A673 (cell line): Measurements from ENCODE around the gene MINK1. TPM values are rescaled to one million over a fixed set of nuclear protein-coding genes. Genes with fewer than 3 reads are reported as not detected.

ENCODE experiments used
- Bru-seq: library from RNA; stranded (reverse); fragments of 400-500 nt; gene quantifications from one replicate; lab custom pipeline; 2021; lab: Mats Ljungman, UMichigan
- BruChase-seq, 2 experiments: library from RNA; stranded (reverse); fragments of 400-500 nt; gene quantifications; one replicate each; lab custom pipeline; 2021; lab: Mats Ljungman, UMichigan
- BruUV-seq: library from RNA; stranded (reverse); fragments of 400-500 nt; replicated peaks from 2 replicates; lab custom pipeline; 2021; lab: Mats Ljungman, UMichigan
- CTCF ChIA-PET: fragments of 300-600 bp; sonication (Branson Sonifier 250); formaldehyde crosslinking; loops from one replicate; lab custom pipeline; 2022; ENCODE audit warnings: antibody characterized with exemption; lab: Charles Lee
- POLR2A ChIA-PET: fragments of 300-600 bp; sonication (Branson Sonifier 250); formaldehyde crosslinking; loops from one replicate; lab custom pipeline; 2022; ENCODE audit warnings: antibody characterized with exemption; ENCODE audit not compliant: low non-redundant PET; lab: Charles Lee
- DNase-seq: peaks from one replicate; pipeline ENCODE4 v3.0.0-alpha.2; 2015; ENCODE audit warnings: low spot score
- H3K27ac ChIP-seq: fragments of 200-600 bp; sonication (generic); 2 replicates; pipeline ENCODE4 v1.5.1; 2016; ENCODE audit warnings: mixed run types, low read depth, mild to moderate bottlenecking, mixed read lengths, antibody characterized with exemption, low read length; ENCODE audit not compliant: poor library complexity, severe bottlenecking
- H3K27me3 ChIP-seq: fragments of 200-600 bp; sonication (generic); replicated peaks from 2 replicates; pipeline ENCODE4 v1.6.1; 2017; ENCODE audit warnings: mixed run types, low read depth, mild to moderate bottlenecking, mixed read lengths, antibody characterized with exemption, low read length; ENCODE audit not compliant: insufficient read depth, poor library complexity
- H3K36me3 ChIP-seq: fragments of 200-600 bp; sonication (generic); 2 replicates; pipeline ENCODE4 v1.6.1; 2016; ENCODE audit warnings: mixed run types, mild to moderate bottlenecking, mixed read lengths, antibody characterized with exemption, low read length; ENCODE audit not compliant: insufficient read depth, poor library complexity, severe bottlenecking
- H3K4me1 ChIP-seq: fragments of 200-600 bp; sonication (generic); 2 replicates; pipeline ENCODE4 v1.6.1; 2017; ENCODE audit warnings: mixed run types, mild to moderate bottlenecking, mixed read lengths, antibody characterized with exemption, low read length; ENCODE audit not compliant: insufficient read depth, poor library complexity, severe bottlenecking
- H3K4me3 ChIP-seq: fragments of 200-600 bp; sonication (generic); 2 replicates; pipeline ENCODE4 v1.5.1; 2016; ENCODE audit warnings: low read depth, mixed run types, mild to moderate bottlenecking, mixed read lengths, low read length; ENCODE audit not compliant: poor library complexity, severe bottlenecking
- H3K9me3 ChIP-seq: fragments of 200-600 bp; sonication (generic); 2 replicates; pipeline ENCODE4 v1.6.1; 2016; ENCODE audit warnings: mixed run types, low read depth, mild to moderate bottlenecking, mixed read lengths, antibody characterized with exemption, low read length; ENCODE audit not compliant: poor library complexity, severe bottlenecking
- EZH2 ChIP-seq: fragments of 200-600 bp; sonication (generic); IDR thresholded peaks from 2 replicates; pipeline ENCODE4 v1.6.1; 2017; ENCODE audit warnings: borderline replicate concordance, low read depth, mild to moderate bottlenecking, mixed read lengths, antibody characterized with exemption, low read length; ENCODE audit not compliant: poor library complexity, severe bottlenecking
- intact Hi-C: fragments of 100-400 bp; cut with micrococcal nuclease; formaldehyde crosslinking; loops from one replicate; pipeline ENCODE4 v1.10.0; 2022; ENCODE audit not compliant: unreplicated experiment
- long read RNA-seq: library from polyadenylated mRNA; stranded (forward); transcript quantifications from one replicate; pipeline ENCODE4 v2.0.0, GENCODE V29; 2022
- total RNA-seq: library from RNA; stranded (reverse); gene quantifications from 2 replicates; pipeline ENCODE4 v1.2.3, GENCODE V29; 2021
- TF ChIP-seq, protein P1 (sequence below): fragments of 300-800, 200-600 bp; sonication (generic); conservative IDR thresholded peaks from 2 replicates; pipeline ENCODE4 v1.5.1; 2017; ENCODE audit warnings: low read depth, mild to moderate bottlenecking, antibody characterized with exemption, low read length, moderate library complexity, mixed read lengths

MINK1 gene
- 67.7 and 72.1 TPM in 2 replicates for total RNA-seq
- Bru-seq, nascent RNA = percentile 63 among the genes with signal in this experiment
- percentile 73 among the genes with signal in this experiment for BruChase-seq, experiment 1, labeled RNA remaining after a 2-hour chase
- percentile 88 among the genes with signal in this experiment for BruChase-seq, experiment 2, labeled RNA remaining after a 6-hour chase
- long read RNA-seq, full-length matches to known transcripts = 9 of 90 reads
- long read RNA-seq, partial matches to known transcripts = 46 of 90 reads
- long read RNA-seq, other reads (novel, unspliced or antisense) = 35 of 90 reads

DNA sequence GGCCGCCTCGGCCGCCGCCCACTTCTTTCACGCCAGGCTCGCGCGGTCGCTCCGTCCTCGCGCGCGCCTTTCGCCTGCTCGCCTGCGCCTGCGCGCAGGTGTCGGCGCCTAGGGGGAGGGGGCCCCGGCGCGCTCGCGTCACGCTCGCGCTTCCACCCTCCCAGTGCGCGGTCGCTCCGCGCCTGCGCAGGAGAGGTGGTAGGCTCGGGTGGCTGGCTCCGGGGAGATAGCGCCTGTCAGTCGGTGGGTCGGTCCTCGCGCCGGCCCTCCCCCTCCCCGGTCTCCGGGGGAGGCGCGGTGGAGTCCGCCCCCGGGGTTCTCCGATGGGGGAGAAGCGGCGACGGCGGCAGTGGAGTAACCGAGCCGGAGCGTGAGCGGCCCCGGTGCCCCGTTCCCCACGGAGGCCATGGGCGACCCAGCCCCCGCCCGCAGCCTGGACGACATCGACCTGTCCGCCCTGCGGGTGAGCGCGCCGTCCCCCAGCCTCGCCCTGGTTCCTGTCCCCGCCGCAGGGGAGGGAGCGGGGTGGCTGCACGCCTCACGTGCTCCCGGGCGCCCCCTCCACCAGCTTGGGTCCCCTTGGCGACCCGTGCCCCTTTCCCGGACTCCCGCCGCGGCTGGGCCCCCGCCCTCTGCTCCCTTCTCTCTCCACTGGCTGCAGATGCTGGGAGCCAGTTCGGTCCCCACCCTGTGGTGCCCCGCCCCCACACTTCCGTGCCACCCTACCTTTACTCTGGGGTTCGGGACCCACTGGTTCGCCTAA is at the start of gene MINK1:
TSS of gene MINK1 (plus strand) at position 163 of the 763 bp plus-strand sequence. CDS start at position 407, 244 bp downstream.
- CTCF ChIA-PET = interaction anchor here (0.9 kb wide), 1 partner anchor 266 kb away, joined by 3 read pairs; no protein-coding TSS in a partner anchor
- intact Hi-C loops = no loop called here

GRCh38 chr17:4785311-4786105 is 47.6 kb upstream of the MINK1 start:
- CTCF ChIA-PET = no interaction called here
- Histone ChIP-seq H3K27ac (peak overlapping the region; percentile 86), H3K9me3 (no peaks in the 10 kb centered on the region), H3K36me3 (no peaks in the 10 kb centered on the region), H3K4me3 (peak overlapping the region; percentile 41), H3K27me3 (no peaks in the 10 kb centered on the region), H3K4me1 (peaks cover 36% of the 10 kb centered on the region)
- BruUV-seq = TSS peak; percentile 40
- POLR2A ChIA-PET = no interaction called here
- intact Hi-C loops = loop anchor here (2.0 kb wide), 1 partner anchor 103 kb away; no protein-coding TSS in a partner anchor
- no peak for DNase-seq
- no peak for TF ChIP-seq EZH2
- TF ChIP-seq, protein P1, sequence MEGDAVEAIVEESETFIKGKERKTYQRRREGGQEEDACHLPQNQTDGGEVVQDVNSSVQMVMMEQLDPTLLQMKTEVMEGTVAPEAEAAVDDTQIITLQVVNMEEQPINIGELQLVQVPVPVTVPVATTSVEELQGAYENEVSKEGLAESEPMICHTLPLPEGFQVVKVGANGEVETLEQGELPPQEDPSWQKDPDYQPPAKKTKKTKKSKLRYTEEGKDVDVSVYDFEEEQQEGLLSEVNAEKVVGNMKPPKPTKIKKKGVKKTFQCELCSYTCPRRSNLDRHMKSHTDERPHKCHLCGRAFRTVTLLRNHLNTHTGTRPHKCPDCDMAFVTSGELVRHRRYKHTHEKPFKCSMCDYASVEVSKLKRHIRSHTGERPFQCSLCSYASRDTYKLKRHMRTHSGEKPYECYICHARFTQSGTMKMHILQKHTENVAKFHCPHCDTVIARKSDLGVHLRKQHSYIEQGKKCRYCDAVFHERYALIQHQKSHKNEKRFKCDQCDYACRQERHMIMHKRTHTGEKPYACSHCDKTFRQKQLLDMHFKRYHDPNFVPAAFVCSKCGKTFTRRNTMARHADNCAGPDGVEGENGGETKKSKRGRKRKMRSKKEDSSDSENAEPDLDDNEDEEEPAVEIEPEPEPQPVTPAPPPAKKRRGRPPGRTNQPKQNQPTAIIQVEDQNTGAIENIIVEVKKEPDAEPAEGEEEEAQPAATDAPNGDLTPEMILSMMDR = no peak

More for the DNA sequence above, at the start of gene MINK1:
- DNase-seq = peak; percentile 97
- Histone ChIP-seq H3K36me3 (no peaks in the 10 kb centered on the region), H3K4me1 (no peaks in the 10 kb centered on the region), H3K9me3 (no peaks in the 10 kb centered on the region), H3K27ac (peak within 1 kb of the TSS; percentile 84), H3K27me3 (no peaks in the 10 kb centered on the region), H3K4me3 (peak within 1 kb of the TSS; percentile 88)
- TF ChIP-seq, protein P1 = no peak
- TF ChIP-seq EZH2 = no peak
- POLR2A ChIA-PET = no interaction called here
- BruUV-seq = no TSS peak

GRCh38 chr17:4786106-4786511 is 47.0 kb upstream of the MINK1 start, which contains the start of gene VMO1:
Gene VMO1 (minus strand): TSS chr17:4786364. CDS start chr17:4786352, 12 bp downstream.
- intact Hi-C loops = loop anchor here (2.0 kb wide), 1 partner anchor 103 kb away; no protein-coding TSS in a partner anchor
- H3K27me3 ChIP-seq = no peaks in the 10 kb centered on the region
- peak within 1 kb of the TSS; percentile 41 for H3K4me3 ChIP-seq
- H3K36me3 ChIP-seq = no peaks in the 10 kb centered on the region
- H3K27ac ChIP-seq = peak within 1 kb of the TSS; percentile 86
- TF ChIP-seq EZH2 = no peak
- TF ChIP-seq, protein P1 = no peak
- DNase-seq = peak; percentile 90
- ChIA-PET POLR2A (no interaction called here), CTCF (no interaction called here)
- peaks cover 36% of the 10 kb centered on the region for H3K4me1 ChIP-seq
- BruUV-seq = no TSS peak
- H3K9me3 ChIP-seq = no peaks in the 10 kb centered on the region
